NCI-H187 treated with DMSO at 0.1 percent for 48 hours (cell line): ENCODE measurements around the gene MORC3.

Experiments
- DNase-seq: peaks from one replicate; lab custom pipeline; 2025; lab: John Stamatoyannopoulos, UW

The MORC3 gene

GRCh38 chr21:36425286-36425685 is 105.3 kb downstream of the MORC3 start:
- DNase-seq: no peak
